Central memory CD4-positive, alpha-beta T cell (primary cell): Measurements from ENCODE around the gene WDR1.

Experiments
- DNase-seq: peaks from one replicate; pipeline ENCODE4 v3.0.0; 2022

WDR1 gene

GRCh38 chr4:10034612-10035104 lies 81.9 kb downstream of the WDR1 start:
- no peak for DNase-seq

DNA sequence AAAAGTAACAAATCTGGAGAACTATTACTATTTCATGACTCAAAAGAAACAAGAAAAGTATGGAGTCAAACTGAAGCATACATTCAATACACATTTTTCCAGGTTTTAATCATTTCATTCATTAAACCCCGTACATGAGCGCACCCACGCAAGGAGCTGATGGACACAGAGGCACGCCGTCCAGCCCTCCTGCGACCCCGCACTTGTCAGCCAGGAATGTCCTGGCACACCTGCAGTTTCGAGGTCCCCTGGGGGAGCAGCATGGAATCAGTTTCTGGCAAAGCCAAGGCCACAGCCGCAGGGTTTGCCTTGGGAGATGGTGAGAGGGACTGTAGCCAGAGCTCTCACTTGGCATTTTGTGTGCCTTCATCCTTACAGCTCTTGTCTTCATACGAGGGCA lies 82.5 kb downstream of the WDR1 start:
- DNase-seq = no peak

GRCh38 chr4:10033191-10033881 lies 83.3 kb downstream of the WDR1 start:
- no peak for DNase-seq

DNA sequence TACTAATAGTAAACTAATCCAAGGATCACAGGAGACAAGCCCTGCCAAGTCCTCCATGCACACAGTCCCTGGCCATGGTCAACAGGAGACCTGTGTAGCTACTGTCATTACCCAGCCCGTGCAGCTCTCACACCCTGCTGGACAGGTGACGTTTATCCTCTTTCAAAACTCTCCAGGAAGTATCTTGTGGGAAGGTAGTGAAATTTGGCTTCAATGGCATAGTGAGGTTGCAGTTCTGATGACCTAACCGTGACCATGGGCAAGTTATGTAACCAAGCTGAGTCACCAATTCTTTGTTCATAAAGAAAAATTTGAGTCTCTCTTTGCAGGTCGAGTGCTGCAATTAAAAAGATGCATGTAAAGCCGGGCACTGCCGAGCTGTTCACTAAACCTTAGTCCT lies 84.0 kb downstream of the WDR1 start:
- no peak for DNase-seq

DNA sequence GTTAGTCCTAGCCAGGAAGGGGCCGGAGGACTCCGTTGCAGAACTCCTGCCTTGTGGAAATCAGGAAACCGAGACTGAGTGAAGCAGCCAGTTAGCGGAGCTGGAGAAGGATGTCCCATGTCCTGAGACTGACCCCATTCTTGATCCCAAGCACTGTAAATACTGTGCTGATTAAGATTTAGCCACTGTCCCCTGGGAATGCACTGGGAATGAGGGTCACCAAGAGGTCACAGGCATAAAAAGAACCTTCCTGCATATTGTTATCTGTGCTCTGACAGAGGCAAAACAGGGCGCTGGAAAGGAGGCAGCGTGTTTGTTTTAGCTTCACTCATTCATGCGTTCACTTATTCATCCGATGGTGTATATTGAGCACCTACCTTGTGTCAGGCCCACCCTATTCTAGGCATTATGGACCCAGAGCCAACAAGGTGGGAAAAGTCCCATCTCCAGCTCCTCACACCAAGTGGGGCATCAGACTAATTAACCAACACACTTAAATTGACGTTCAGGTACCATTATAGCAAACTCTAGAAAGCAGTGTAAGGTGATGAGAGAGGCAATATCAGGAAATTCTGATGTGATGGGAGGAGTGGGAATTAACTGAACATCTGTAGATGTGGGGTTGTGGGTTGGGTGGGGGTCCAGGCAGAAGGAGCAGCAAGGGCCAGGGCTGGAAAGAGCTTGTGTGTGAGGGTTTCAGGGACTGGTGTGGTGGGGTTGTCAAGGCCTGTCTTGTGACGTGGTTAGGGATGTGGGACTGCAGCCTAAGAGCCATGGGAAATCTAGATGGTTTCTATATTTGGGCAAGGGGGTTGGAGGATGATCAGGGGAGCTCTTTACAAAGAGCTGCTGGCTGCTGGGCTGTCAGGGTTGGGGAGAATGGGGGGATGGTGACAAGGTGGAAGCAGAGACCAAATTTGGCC lies 84.7 kb downstream of the WDR1 start:
- DNase-seq = no peak

- DNase-seq = no peak
Measured at GRCh38 chr4:10030972-10031667, 85.5 kb downstream of the WDR1 start.

DNA sequence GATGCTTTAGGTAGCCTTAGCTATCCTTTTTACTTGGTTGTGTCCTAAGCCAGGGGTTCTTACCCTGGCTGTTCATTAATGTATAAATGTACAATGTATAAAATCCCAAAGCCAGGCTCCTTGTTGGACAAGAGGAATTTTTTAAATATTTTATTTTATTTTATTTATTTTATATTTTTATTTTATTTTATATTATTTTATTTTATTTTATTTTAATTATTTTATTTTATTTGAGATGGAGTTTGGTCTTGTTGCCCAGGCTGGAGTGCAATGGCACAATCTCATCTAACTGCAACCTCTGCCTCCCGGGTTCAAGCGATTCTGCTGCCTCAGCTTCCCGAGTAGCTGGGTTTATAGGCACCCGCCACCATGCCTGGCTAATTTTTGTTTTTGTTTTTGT lies 87.2 kb downstream of the WDR1 start:
- no peak for DNase-seq

DNA sequence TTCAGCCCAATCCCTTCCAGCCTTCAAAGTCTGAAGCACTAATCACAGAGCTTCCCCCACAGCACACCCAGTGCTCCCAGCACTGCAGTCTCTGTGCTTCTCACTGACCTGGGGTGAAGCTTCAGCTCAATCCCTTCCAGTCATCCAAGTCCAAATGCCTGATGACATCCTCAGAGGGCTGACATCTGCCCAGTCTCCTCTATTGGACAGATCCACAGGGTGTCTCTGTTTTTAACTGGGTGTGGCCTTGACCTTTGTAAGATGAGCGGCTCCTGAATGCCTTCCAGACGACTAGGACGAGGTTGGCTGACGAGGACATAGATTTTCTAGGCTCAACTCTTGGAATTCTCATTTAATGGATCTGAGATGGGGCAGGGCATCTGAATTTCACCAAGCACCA lies 87.7 kb downstream of the WDR1 start:
- DNase-seq = no peak

DNA sequence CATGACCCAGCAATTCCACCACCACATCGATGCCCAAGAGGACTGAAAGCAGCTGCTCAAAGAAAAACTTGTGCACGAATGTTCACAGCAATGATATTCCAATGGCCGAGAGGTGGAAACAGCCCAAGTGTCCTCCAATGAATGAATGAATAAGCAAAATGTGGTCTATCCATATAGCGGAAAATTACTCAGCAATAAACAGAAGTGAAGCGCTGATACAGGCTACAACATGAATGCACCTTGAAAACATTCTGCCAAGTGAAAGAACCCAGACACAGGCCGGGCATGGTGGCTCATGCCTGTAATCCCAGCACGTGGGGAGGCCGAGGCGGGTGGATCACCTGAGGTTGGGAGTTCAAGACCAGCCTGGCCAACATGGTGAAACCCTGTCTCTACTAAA lies 90.1 kb downstream of the WDR1 start:
- DNase-seq = no peak

GRCh38 chr4:10025230-10025806 lies 91.3 kb downstream of the WDR1 start:
- no peak for DNase-seq
